Posterior vena cava (tissue), 2 donors: ENCODE data around the gene TARS2. TPM values are rescaled to one million over a fixed set of nuclear protein-coding genes. Genes with fewer than 3 reads are reported as not detected.

ENCODE experiments used
- DNase-seq: peaks from one replicate; pipeline ENCODE4 v3.0.0-alpha.2; 2020; ENCODE audit warnings: low spot score
- intact Hi-C, 2 donors: fragments of 100-400 bp; cut with DNase I; formaldehyde crosslinking; loops; one replicate each; pipeline versions ENCODE4 v1.14.1 to v1.14.2; 2022 to 2023
- total RNA-seq, 2 donors: library from RNA; stranded (reverse); fragmentation: NEBNext Ultra II Directional; extraction: Animal tissue kit (Norgen Biotek cat#: 25700); gene quantifications; one replicate each; pipeline ENCODE4 v1.2.1, GENCODE V29; 2021
- donor health status: DM: yes; HTN: yes; CAD: no.
- donor health status: DM: yes; HTN: yes; CAD: no.

TARS2 gene
- total RNA-seq, 2 donors from 2014 or later = 10.7 to 16.0 TPM

- intact Hi-C loops = loop anchor here in 1 of 2 donors (10.0 kb wide), 1 partner anchor 46 kb away; the partner anchor contains the start of gene TARS2
- no peak for DNase-seq
Measured at GRCh38 chr1:150530491-150531159, 43.4 kb downstream of the TARS2 start.

DNA sequence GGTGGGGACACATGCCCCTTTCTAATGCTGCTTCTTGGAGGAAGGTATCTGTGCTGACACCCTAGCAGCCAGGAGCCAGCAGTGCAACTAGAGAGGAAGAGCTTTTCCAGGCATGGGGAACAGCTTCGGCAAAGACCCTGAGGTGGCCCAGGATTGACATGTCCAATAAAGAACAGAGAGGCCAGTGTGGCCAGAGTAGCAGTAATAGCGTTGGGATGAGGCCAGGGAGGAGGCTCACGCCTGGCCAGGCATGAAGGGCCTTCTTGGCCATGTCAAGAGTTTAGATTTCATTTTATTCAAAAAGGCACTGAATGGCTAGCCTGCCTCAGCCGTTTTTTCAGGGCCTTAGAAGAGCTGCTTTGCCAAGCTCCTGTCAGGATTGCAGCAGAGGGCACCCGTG is 45.6 kb downstream of the TARS2 start:
- intact Hi-C loops = loop anchor here in 1 of 2 donors (10.0 kb wide), 1 partner anchor 48 kb away; the partner anchor contains the start of gene TARS2
- DNase-seq = no peak

GRCh38 chr1:150534002-150534401 is 46.8 kb downstream of the TARS2 start:
- DNase-seq = no peak
- intact Hi-C loops = loop anchor here in 1 of 2 donors (10.0 kb wide), 1 partner anchor 49 kb away; the partner anchor contains the start of gene TARS2

DNA sequence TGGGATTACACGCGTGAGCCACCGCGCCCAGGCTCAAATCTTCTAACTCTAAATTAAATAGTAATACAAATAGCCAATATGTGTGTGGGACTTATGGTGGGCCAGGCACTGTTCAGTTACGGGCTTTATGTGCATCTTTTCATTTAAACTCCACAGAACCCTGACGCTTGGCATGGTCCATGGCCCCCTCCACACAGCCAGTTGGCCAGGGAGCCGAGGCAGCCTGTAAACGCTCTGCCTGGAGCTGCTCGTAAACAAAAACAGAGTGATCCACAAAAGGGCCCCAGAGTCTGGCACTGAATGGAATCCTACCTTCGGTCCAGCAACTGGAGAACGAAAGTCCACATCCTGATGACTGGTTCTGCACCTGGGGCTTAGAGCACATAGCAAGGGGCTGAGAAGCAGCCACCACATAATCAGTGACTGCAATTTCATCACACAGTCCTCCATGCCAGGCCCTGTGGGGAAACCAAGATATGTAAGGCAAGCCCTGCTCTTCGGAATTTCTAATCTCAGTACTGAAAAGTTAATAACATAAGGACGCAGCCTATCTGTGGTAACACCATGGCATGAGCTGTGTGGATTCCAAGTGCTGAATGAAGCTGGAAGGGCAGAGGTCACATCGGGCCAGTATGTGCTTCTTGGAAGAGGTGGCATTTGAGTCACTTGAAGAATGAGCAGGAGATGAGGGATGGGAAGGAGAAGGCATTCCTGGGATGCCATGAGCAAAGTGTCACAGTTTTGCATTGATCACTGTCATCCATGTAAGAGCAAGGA is 48.5 kb downstream of the TARS2 start:
- DNase-seq = peak; percentile 75
- intact Hi-C loops = loop anchor here in 1 of 2 donors (10.0 kb wide), 1 partner anchor 51 kb away; the partner anchor contains the start of gene TARS2

GRCh38 chr1:150536836-150537731 is 49.9 kb downstream of the TARS2 start:
- intact Hi-C loops = loop anchor here in 1 of 2 donors (10.0 kb wide), 1 partner anchor 52 kb away; the partner anchor contains the start of gene TARS2
- DNase-seq = peak; percentile 14

- intact Hi-C loops = loop anchor here in 1 of 2 donors (10.0 kb wide), 1 partner anchor 53 kb away; the partner anchor contains the start of gene TARS2
- DNase-seq = peak; percentile 87
Measured at GRCh38 chr1:150537732-150538684, 50.8 kb downstream of the TARS2 start.

DNA sequence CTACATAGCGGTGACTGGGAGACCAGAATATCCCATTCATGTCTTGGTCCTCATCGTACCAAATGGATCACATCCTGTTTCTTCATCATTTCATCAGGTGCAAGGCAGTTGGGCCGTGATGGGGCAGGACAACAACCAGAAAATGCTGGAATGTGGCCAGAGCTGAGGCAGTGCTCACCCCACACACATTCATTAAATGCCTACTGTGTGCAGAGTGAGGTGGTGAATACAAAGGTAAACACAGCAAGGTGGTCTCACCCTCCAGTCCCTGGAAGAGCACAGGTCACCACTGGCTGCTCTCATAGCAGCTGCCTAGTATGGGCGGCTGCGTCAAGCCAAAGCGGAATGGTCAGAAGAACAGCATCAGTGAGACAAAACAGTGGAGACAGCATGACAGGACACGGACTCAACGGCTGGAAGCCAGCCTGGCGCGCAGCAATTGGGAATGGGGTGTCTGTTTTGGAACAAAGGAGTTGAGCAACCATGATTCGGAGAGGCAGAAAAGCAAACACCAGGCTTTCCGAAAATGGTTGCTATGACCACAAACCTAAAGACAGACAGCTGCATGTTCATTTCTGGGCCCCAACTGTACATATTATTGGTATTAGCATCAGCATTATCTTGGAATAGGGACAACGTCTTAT is 56.4 kb downstream of the TARS2 start:
- intact Hi-C loops = no loop called here
- DNase-seq = peak; percentile 93

DNA sequence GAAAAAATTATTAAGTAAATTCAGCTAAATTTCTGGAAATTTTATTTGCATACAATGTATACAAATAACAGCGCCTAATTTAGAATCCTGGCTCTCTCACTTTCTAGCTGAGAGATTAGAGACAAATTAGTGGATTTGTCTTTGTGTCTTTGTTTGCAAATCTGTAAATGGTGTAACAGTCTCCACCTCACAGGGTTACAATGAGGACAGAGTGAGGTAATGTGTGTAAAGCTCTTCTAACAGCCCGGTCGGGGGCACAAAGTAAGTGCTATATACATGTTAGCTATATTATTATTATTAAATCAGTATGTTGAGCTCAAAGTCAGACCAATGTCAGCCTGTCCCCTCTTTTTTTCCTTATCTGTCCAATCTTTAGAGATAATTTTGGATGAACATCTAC is 57.0 kb downstream of the TARS2 start:
- no peak for DNase-seq

GRCh38 chr1:150545486-150546032 is 58.3 kb downstream of the TARS2 start:
- DNase-seq = no peak
- intact Hi-C loops = no loop called here

More for the DNA sequence above, 57.0 kb downstream of the TARS2 start:
- intact Hi-C loops = no loop called here

DNA sequence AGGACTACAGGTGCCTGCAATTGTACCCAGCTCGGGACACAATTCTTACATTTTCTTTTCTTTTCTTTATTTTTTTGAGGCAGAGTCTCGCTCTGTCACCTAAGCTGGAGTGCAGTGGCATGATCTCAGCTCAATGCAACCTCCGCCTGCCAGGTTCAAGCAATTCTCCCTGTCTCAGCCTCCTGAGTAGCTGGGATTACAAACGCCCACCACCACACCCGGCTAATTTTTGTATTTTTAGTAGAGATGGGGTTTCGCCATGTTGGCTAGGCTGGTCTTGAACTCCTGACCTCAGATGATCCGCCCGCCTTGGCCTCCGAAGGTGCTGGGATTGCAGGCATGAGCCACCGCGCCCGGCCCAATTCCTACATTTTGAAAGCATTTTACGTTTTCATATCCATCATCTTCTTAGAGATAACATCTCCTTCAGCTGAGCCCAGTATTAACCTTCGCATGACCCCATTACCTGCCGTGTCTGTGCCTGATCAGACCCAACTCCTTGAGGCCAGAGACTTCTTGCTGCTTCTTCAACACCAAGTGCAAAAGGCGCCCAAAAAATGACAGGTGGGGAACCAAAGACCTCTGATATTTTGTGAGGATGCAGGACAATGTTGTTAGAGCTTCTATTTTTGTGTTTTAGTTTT is 59.2 kb downstream of the TARS2 start:
- no peak for DNase-seq
- intact Hi-C loops = no loop called here

GRCh38 chr1:150548324-150548631 is 61.1 kb downstream of the TARS2 start:
- intact Hi-C loops = no loop called here
- no peak for DNase-seq

- DNase-seq = peak; percentile 92
Measured at GRCh38 chr1:150548632-150549495, 61.6 kb downstream of the TARS2 start, which contains the start of gene ADAMTSL4. Gene ADAMTSL4 (plus strand): TSS chr1:150549408. CDS start chr1:150552289, 2,881 bp downstream.

GRCh38 chr1:150549496-150550221 is 62.4 kb downstream of the TARS2 start:
- intact Hi-C loops = loop anchor here in 1 of 2 donors (10.0 kb wide), 1 partner anchor 85 kb away; no protein-coding TSS in a partner anchor
- peak; percentile 91 for DNase-seq

More at GRCh38 chr1:150548632-150549495, 61.6 kb downstream of the TARS2 start, which contains the start of gene ADAMTSL4:
- intact Hi-C loops = no loop called here

GRCh38 chr1:150550222-150551050 is 63.2 kb downstream of the TARS2 start:
- DNase-seq = peak; percentile 91
- intact Hi-C loops = loop anchor here in 1 of 2 donors (10.0 kb wide), 1 partner anchor 86 kb away; no protein-coding TSS in a partner anchor
